GM19372 (cell line): Measurements from ENCODE around the gene CELF5.
"Not testable (repeated sequence)": the region's sequence is repeated elsewhere in the genome, so short reads cannot be mapped to it uniquely, and the experiment has no call there.

ENCODE experiments used
- ATAC-seq: cut with Tn5 transposase; IDR thresholded peaks from one replicate; pipeline ENCODE4 v1.9.1; 2021; ENCODE audit warnings: mild to moderate bottlenecking, low read depth, moderate library complexity; ENCODE audit not compliant: unreplicated experiment

CELF5 gene

DNA sequence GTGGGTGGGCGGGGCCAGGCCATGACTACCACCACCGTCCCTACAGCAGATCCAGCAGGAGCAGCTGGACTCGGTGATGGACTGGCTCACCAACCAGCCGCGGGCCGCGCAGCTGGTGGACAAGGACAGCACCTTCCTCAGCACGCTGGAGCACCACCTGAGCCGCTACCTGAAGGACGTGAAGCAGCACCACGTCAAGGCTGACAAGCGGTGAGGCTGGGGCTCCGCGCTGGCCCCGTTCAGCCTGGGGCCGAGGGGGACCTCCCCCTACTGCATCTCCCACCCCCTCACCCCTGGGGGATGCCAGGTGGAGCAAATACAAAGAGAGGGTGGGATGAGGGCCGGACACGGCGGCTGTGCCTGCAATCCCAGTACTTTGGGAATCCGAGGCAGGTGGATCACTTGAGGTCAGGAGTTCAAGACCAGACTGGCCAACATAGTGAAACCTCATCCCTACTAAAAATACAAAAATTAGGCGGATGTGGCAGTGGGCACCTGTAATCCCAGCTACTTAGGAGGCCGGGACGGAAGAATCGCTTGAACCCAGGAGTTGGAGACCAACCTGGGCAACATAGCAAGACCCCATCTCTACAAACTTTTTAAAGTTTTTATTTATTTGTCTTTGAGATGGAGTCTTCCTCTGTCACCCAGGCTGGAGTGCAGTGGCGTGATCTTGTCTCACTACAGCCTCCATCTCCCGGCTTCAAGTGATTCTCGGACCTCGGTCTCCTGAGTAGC lies 18.1 kb upstream of the CELF5 start:
- ATAC-seq: no peak

DNA sequence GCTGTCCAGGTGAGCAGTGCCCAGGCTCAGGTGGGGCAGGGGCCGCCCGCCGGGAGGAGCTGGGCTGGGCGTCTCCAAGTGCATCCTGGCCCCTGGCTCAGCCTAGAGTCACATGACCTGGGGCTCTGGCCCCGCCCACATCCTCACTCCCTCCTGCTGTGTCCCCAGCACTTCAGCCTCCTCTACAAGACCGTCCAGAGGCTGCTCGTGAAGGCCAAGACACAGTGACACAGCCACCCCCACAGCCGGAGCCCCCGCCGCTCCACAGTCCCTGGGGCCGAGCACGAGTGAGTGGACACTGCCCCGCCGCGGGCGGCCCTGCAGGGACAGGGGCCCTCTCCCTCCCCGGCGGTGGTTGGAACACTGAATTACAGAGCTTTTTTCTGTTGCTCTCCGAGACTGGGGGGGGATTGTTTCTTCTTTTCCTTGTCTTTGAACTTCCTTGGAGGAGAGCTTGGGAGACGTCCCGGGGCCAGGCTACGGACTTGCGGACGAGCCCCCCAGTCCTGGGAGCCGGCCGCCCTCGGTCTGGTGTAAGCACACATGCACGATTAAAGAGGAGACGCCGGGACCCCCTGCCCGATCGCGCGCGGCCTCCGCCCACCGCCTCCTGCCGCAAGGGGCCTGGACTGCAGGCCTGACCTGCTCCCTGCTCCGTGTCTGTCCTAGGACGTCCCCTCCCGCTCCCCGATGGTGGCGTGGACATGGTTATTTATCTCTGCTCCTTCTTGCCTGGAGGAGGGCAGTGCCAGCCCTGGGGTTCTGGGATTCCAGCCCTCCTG lies 16.8 kb upstream of the CELF5 start:
- no peak for ATAC-seq

DNA sequence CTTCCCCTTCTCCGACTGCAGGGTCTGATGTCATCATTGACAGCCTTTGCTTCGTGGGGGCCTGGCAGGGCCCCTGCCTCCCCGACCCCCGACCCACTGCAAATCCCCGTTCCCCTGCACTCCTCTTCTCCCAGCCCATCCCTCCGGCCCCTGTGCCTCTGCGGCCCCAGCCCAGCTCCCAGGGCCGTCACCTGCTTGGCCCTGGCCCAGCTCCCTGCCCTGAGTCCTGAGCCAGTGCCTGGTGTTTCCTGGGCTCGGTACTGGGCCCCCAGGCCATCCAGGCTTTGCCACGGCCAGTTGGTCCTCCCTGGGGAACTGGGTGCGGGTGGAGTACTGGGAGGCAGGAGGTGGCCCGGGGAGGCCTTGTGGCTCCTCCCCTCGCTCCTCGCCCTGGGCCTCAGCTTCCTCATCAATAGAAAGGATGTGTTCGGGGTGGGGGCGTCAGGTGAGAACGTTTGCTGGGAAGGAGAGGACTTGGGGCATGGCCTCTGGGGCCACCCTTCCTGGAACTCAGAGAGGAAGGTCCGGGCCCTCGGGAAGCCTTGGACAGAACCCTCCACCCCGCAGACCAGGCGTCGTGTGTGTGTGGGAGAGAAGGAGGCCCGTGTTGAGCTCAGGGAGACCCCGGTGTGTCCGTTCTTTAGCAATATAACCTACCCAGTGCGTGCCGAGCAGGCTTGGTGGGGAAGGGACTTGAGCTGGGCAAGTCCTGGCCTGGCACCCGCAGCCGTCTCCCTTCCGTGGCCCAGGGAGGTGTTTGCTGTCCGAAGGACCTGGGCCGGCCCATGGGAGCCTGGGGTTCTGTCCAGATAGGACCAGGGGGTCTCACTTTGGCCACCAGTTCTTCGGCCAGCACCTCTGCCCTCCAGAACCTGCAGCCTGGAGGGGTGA lies 15.9 kb upstream of the CELF5 start:
- ATAC-seq: no peak

DNA sequence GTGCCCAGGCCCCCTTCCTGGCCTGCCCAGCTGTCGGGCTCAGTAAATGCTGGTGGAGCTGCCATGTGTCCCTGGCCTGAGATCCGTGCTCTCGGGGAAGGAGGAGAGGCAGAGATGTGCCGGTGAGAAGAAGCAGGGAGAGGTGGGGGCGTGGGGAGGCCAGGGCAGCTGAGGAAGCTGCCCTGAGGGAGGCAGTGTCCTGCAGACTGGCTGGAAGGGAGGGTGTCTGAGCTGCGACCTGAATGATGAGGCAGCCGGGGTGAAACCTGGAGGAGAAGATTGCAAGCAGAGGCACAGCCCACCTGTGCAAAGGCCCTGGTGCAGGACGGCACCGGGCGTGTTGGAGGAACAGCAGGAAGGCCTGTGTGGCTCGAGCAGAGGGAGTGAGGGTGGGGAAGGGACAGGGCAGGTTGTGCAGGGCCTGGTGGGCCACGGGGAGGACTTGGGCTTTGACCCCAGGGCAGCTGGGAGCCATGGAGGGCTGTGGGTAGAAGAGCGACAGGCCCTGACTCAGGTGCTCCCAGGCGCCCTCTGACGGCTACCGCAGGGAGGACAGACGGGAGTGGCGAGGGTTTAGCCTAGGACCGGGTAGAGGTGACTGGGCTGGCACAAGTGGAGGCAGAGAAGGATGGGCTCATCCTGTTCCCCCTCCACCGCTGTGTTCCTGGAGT lies 14.0 kb upstream of the CELF5 start:
- ATAC-seq: no peak

DNA sequence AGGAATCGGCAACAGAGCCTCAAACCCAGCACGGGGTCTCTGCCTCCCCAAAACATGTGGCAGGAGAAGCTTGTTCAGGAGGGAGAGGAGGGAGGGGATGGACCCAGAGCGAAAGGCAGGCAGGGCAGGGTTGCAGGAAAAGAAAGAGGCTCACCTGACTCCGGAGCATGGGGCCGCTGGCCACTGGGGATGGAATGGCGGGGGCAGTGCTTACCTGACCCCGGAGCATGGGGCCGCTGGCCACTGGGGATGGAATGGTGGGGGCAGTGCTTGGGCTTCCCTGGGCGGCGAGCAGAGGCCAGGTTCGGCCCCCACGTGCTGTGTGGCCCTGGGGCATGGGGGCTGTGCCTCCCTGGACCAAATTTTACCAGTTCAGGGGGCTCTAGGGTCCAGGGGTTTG lies 13.3 kb upstream of the CELF5 start:
- ATAC-seq: no peak

DNA sequence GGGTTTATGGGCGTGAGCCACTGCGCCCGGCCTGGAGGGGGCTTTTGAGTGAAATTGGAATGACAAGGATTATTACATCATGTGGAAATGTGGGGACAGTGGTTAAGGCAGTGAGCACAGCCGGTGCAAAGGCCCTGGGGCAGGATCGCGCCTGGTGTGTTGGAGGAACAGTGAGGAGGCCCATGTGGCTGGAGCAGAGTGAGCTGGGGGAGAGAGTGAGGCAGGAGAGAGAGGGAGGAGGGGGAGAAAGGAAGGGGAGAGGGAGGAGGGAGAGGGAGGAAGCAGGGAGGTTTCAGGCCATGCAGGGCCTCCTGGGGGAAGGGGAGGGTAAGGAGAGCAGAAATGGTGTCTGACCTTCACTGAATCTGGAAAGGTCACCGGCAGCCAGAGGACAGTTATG lies 11.3 kb upstream of the CELF5 start:
- no peak for ATAC-seq

DNA sequence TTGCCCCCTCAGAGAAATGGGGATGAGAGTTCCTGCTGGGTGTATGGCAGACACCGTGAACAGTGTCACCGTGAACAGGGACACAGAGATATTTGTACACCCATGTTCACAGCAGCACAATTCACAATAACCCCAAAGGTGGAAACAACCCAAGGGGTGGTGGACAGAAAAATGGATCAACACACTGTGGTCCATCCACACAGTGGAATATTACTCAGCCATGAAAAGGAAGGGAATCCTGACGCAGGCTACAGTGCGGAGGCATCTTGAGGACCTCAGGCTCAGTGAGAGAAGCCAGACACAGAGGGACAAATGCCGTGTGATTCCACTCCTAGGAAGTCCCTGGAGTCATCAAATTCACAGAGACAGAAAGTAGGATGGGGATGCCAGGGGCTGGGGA lies 7.6 kb upstream of the CELF5 start:
- no peak for ATAC-seq

DNA sequence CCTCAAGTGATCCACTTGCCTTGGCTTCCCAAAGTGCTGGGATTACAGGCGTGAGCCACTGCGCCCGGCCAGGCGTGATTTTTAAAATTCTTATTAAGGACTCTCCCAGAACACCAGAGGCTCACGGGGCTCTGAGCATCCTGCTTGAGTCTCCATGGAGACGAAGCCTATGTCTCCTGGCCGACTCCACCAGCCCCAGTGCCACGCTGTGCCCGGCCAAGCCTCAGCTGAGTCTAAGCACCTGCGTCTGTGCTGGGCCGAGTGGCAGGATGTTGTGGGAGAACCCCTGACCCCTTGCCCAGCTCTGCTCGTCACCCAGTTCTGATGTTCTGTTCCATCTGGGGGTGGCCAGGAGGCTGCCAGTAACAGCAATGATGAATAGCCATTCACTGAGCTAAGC lies 3.9 kb upstream of the CELF5 start:
- ATAC-seq: no peak

DNA sequence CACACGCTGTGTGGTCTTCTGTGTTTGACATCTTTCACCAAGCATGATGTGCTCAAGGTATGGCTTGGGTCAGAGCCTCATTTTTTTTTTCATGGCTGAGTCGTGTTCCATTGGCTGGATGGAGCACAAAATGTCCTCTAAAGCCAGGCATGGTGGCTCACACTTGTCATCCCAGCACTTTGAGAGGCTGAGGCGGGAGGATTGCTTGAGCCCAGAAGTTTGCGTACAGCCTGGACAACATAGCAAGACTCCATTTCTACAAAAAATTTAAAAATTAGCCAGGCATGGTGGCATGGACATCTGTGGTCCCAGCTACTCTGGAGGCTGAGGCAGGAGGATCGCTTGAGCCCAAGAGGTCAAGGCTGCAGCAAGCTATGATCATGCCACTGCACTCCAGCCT lies 2.9 kb upstream of the CELF5 start:
- not testable (repeated sequence) for ATAC-seq

DNA sequence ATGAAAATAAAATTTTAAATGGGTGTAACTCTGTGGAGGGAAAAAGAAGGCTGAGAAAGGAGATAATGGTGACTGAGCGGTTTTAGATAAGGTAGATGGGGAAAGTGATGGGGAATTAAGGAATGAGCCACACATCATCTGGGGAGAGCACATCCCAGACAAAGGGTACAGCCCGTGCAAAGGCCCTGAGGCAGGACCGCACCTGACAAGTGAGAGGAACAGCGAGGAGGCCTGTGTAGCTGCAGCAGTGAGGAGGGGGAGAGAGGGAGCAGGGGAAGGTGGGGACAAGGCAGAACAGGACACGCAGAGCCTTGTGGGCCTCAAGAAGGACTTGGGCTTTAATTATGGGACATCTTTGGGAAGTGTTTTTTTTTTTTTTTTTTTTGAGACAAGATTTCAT lies 1.8 kb upstream of the CELF5 start:
- ATAC-seq: no peak

DNA sequence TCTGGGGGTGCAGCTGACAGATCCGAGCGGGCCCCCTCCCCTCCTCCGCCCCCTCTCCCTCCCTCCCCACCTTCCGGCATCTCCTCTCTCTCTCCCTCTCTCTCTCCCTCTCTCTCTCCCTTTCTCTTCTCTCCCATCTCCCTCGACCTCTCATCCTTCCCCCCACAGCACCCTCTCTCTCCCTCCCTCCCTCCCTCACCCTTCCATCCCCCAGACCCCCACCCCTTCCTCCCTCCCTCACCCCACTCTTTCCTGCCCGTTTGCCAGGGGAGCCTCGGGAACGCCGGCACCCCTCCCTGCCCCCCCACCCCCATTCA lies 666 bp downstream of the CELF5 start:
- no peak for ATAC-seq

DNA sequence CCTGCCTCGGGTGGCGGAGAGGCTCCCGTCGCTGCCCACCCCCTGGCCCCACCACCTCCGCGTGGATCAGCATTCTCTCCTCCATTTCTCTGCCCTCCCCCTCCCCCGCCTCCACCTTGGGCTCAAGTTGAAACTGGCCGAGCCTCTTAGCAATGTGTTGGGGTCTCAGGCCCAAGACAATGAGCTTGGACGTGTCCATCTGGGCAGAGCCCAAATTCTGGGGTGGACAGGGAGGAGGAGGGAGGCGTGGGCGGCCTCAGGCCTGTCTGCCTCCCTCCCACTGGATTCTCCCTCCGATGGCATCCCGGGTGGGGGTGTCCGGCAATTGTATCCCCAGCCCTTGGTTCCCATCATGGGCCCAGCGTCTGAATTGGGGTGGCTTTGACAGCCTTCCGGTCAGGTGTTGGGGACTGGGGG lies 1.2 kb downstream of the CELF5 start:
- no peak for ATAC-seq

DNA sequence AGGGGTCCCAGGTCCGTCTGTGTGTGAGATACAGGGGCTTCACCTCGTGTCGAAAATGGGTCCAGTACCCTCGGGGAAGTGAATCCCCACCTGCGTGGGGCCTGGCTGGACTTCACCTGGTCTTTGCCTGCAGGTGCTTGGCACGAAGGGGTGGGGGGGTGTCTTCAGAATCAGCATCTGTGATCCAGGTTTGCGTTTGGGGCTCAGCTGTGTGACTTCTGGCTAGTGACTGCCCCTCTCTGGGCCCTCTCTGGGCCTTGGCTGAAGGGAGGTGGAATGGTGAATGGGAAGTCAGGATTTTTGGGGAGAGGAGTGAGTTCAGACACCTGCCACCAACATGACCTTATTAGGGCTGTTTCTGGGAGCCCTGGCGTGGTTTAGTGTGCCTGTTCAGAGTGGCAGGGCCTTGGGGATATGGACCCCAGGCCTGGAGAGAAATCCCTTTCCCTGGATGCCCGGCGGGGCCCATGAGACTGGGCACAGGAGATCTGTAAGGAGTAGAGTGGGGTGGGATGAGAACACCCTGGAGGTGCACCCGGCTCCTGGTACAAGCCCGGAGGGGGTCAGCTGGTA lies 2.7 kb downstream of the CELF5 start:
- no peak for ATAC-seq

DNA sequence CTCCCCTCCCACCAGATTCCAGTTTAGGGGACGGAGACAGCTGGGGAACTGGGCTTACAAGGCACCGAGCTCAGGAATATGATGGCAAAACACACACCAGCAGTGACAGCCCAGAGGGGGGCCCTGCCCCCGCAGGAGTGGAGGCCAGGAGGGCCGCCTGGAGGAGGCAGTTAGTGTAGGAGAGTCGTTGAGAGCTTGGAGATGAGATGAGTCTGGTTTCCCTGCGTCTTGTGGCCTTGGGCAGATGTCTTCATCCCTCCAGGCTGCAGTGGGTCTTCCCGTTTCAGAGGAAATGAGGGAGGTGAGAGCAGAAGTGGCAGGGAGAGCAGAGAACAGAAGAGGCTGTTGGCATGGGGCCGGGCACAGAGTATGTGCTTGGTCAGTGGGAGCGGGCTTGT lies 4.9 kb downstream of the CELF5 start:
- no peak for ATAC-seq

DNA sequence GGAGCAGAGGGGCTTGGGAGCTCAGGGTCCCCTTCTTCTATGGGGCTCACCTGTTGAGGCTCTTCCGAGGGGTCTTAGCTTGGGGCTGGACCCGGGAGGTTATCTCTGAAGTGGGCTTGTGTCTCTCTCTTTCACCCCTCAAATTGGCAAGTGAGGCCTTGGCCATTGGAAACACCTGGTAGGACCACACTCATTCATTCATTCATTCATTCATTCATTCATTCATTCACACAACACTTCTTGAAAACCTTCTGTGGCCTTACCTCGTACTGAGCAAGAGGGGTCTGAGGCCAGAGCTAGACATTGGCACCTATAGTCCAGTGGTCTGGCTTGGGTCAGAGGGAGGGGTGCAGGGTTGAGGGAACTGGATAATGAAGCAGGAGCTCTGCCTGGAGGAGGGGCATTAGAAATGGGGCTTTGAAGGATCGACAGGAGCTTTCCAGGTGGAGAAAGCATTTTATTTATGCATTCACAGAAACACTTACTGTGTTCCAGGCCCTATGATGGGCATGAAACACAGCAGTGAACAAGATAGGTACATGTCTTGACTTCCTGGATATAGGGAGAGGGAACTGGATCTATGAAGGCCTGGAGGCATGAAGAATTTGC lies 5.5 kb downstream of the CELF5 start:
- ATAC-seq: no peak

DNA sequence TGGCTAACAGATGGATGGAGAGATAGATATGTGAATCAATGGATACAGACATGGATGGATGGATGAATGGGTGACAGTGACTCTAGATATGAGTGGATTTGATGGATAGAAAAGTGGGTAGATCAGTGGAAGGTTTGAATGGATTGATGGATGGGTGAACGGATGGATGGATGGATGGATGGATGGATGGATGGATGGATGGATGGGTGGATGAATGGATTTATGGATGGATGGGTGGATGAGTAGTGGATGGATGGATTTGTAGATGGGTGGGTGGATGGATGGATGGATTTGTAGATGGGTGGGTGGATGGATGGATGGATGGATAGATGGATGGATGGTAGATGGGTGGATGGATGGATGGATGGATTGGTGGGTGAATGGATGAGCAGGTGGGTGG lies 6.8 kb downstream of the CELF5 start:
- no peak for ATAC-seq

DNA sequence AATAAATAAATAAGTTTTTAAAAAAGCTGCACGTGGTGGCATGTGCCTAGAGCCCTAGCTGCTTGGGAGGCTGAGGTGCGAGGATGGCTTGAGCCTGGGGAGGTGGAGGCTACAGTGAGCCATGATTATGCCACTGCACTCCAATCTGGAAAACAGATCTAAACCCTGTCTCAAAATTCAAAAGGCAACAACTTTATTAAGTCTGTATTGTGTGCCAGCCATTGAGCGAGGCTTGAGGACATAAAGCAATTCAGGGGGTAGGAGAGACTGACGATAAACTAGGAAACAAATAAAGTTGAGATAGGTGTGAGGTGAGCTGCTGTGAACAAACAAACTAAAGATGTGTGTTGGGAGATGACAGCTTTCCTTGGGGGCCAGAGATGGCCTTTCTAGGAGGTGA lies 8.7 kb downstream of the CELF5 start:
- no peak for ATAC-seq

DNA sequence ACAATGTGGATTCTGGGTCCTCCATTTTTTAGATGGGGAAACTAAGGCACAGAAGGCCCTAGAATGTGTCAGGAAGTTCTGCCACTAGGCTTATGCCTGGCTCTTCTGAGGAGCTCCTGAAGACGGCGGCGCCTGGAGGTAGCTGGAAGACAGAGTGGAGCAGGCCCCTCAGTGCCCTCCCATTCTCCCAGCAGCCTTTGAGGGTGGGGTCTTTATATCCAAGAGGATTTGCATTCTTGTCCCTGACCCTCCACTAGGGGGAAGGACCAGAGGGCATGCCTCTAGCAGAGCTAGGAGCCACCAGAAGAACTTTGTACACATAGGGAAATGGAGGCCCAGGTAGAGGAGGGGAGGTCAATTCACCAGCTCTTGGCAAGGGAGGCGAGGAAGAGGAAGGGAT lies 9.4 kb downstream of the CELF5 start:
- no peak for ATAC-seq

DNA sequence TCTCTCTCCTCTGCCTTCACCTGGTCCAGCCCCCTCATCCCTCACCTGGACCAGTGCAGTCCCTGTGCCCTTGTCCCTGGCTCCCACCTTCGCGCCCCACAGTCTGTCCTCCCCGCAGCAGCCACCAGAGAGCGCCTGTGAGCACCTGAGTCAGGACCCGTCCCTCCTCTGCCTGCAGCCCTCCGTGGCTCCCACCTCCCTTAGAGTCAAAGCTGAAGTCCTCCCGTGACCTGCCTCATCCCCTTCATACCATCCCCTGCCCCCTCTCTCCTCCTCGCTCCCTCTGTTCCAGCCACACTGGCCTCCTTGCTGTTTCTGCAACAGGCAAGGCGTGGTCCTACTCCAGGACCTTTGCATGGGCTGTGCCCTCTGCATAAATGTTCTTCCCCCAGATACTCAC lies 10.3 kb downstream of the CELF5 start:
- no peak for ATAC-seq

DNA sequence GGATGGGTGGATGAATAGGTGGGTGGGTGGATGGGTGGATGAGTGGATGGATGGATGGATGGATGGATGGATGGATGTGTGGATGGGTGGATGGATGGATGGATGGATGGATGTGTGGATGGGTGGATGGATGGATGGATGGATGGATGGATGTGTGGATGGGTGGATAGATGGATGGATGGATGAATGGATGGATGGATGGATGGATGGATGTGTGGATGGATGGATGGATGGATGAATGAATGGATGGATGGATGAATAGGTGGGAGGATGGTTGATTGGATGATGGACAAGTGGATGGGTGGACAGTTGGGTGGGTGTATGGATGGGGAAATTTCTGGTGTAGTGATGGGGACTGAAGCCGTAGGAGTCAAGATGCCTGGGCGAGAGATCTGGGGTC lies 11.1 kb downstream of the CELF5 start:
- ATAC-seq: not testable (repeated sequence)
